Activated naive CD4-positive, alpha-beta T cell treated with anti-CD3 and anti-CD28 coated beads, Interleukin-2, amount 50 U/mL, for 24 hours (primary cell): Measurements from ENCODE around the gene RSAD2.
"Not testable (repeated sequence)": the region's sequence is repeated elsewhere in the genome, so short reads cannot be mapped to it uniquely, and the experiment has no call there.

Source experiments
- H3K27ac Mint-ChIP-seq: one replicate; pipeline ENCODE4 v1.8.0; 2021; ENCODE audit warnings: mild to moderate bottlenecking, mixed read lengths
- H3K27me3 Mint-ChIP-seq: one replicate; pipeline ENCODE4 v1.8.0; 2021; ENCODE audit warnings: mixed read lengths
- H3K36me3 Mint-ChIP-seq: one replicate; pipeline ENCODE4 v1.8.0; 2021; ENCODE audit warnings: mixed read lengths
- H3K4me1 Mint-ChIP-seq: one replicate; pipeline ENCODE4 v1.8.0; 2021; ENCODE audit warnings: mixed read lengths
- H3K4me3 Mint-ChIP-seq: one replicate; pipeline ENCODE4 v1.8.0; 2021; ENCODE audit warnings: mild to moderate bottlenecking, mixed read lengths
- H3K9me3 Mint-ChIP-seq: one replicate; pipeline ENCODE4 v1.8.0; 2021; ENCODE audit warnings: mixed read lengths

RSAD2 gene

DNA sequence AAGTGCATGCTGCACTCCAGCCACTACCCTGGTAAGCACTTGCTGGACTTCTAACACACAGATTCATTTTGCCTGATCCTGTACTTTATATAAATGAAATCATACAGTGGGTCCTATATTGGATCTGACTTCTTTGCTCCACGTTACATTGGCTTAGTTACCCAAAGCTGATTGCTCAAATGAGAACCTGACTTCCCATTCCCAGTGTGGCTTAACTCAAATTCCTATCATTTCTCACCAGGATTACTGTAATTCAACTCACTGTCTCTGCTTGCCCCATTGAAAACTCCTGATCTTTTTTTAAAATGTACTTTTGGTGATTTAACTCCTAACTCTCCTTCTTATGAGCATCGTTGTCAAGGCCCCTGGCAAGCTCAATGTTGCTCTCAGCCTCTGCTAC, 1.4 kb downstream of the RSAD2 start:
- Mint-ChIP-seq H3K4me3 (peak overlapping the region; percentile 84), H3K27ac (peak overlapping the region; percentile 88), H3K4me1 (peaks cover 89% of the 10 kb centered on the region), H3K36me3 (peaks cover 8% of the 10 kb centered on the region), H3K9me3 (peaks cover 3% of the 10 kb centered on the region), H3K27me3 (no peaks in the 10 kb centered on the region)

DNA sequence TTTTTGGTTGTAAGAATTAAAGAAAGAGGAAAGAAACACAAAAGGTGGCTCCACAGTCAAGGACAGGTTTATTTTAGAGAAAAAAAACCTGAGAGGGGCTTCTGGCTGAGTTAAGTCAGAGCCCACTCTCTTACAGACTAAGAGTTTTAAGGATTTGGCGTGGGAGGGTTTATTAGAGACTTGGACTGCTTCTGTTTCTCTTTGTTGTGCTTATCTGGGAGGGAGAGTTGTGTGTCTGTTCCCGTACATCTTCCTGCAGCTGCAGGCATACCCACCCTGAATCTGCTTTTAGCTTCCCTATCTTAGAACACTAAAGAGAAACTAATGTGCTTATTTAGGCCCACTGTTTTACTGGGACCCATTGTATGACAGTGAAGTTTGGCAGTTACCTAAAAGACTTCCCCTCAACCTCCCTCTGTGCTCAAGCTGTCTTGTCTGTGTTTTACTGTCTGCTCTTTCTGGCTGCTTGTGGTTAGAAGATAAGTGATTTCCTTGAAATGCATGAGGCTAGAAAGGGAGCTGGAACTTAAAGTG, 2.7 kb downstream of the RSAD2 start:
- Mint-ChIP-seq H3K36me3 (peaks cover 14% of the 10 kb centered on the region), H3K4me1 (peaks cover 84% of the 10 kb centered on the region), H3K9me3 (no peaks in the 10 kb centered on the region), H3K4me3 (peak overlapping the region; percentile 82), H3K27ac (peak overlapping the region; percentile 96), H3K27me3 (no peaks in the 10 kb centered on the region)

DNA sequence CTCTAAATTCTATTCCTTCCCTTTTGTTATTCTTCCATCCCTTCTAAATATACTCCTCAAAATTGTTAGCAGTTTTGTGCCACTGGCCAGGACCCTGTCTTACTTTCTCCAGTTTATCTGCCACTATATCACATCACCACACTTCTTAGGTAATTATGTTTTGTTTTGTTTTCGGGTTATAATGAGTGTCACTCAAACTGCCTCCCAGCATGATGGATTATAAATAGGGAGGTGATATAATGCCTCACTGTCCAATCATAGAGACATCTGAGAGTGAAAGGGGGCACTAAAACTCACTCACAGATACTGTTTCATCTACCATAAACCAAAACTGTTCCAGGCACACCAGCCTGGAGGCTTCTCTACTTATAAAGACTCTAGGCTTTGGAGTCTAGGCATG, 3.5 kb downstream of the RSAD2 start:
- no peaks in the 10 kb centered on the region for H3K27me3 Mint-ChIP-seq
- peaks cover 14% of the 10 kb centered on the region for H3K36me3 Mint-ChIP-seq
- H3K27ac Mint-ChIP-seq, result peak overlapping the region; percentile 76
- H3K9me3 Mint-ChIP-seq, result no peaks in the 10 kb centered on the region
- peak overlapping the region; percentile 80 for H3K4me3 Mint-ChIP-seq
- H3K4me1 Mint-ChIP-seq, result peaks cover 77% of the 10 kb centered on the region

DNA sequence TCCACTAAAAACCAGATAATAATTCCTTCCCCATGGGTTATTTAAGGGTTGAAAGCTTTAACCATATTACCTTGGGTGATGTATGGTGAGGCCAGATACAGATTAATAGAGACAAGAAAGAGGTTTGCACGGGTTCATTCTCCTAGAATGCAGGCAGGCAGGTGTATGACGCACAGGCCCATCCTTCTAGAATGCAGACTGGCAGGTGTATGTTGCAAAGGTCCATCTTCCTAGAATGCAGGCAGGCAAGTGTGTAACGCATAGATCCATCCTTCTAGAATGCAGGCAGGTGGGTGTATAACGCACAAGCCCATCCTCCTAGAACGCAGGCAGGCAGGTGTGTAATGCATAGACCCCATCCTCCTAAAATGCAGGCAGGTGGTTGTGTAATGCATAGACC, 3.9 kb downstream of the RSAD2 start:
- H3K27ac Mint-ChIP-seq, result peak overlapping the region; percentile 76
- H3K36me3 Mint-ChIP-seq, result peaks cover 14% of the 10 kb centered on the region
- peak overlapping the region; percentile 80 for H3K4me3 Mint-ChIP-seq
- H3K27me3 Mint-ChIP-seq, result no peaks in the 10 kb centered on the region
- no peaks in the 10 kb centered on the region for H3K9me3 Mint-ChIP-seq
- peaks cover 73% of the 10 kb centered on the region for H3K4me1 Mint-ChIP-seq

DNA sequence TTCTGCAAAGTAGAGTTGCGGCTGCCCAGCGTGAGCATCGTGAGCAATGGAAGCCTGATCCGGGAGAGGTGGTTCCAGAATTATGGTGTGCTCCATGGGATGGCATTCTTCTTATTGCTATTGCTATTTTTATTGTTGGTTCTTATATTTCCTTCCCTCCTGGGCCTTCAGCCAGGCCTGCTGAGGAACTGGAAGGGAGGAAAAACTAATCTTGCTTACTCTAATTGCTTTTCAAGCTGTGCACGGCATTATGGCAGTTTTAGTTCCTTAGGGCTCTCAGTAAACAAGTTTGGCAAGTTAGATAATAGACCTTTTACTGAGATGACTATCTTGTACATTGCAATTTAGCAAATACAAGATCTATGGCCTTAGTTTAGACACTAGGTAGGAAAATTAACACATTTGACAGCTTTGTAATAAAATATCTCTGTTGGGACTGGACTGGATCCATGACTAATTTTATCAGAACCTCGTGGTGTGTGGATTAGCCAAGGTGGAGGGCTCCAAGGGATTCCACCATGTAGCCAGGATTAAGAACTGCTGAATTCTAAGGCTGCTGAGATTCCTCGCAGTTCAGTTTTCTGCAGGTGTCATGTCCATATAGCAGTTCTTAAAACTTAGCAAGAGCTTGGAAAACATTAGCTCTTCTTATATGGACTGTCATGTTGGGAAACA, 6.0 kb downstream of the RSAD2 start:
- Mint-ChIP-seq H3K9me3 (no peaks in the 10 kb centered on the region), H3K4me3 (no peak overlapping the region), H3K27ac (no peak overlapping the region), H3K4me1 (peaks cover 54% of the 10 kb centered on the region), H3K27me3 (no peaks in the 10 kb centered on the region), H3K36me3 (peaks cover 14% of the 10 kb centered on the region)

DNA sequence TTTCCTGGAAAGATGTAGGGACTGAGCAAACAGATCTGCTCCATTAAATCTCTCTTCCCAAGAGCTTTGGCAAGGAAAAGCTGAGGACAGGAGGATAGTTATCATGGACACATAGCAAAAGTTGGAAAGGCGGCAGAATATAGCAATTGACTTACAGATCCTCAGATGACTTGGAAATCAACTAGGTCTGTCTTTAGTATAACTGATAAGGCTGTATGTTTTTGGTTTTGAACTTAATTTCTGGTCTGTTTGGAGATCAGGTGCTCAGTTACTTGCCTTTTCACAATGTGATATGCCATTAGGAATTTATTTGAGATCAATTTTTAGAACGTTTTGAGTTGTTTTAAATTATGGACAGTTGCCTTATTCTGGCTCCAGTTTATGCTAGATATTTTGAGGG, 8.0 kb downstream of the RSAD2 start:
- no peak overlapping the region for H3K4me3 Mint-ChIP-seq
- peaks cover 14% of the 10 kb centered on the region for H3K36me3 Mint-ChIP-seq
- H3K4me1 Mint-ChIP-seq, result peaks cover 37% of the 10 kb centered on the region
- no peak overlapping the region for H3K27ac Mint-ChIP-seq
- no peaks in the 10 kb centered on the region for H3K27me3 Mint-ChIP-seq
- H3K9me3 Mint-ChIP-seq, result no peaks in the 10 kb centered on the region

DNA sequence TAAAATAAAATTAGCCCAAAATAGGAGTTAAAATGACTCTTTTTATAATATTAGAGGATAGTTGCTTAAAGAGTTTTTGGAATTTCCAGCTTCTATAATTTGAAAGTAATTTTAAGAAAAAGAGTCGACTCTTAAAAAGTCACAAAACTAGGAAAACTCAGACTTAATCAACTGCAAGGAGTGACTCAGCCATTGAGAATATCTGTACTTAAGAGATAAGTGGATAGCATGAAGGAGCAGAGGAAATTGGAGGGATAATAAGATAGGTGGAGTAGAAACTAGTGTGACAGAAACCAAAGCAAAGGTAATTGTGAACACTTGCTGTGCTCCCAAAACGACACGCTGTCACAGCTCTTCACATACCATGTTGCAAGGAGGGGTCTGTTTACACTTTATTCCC, 8.4 kb downstream of the RSAD2 start:
- Mint-ChIP-seq H3K27ac (no peak overlapping the region), H3K9me3 (no peaks in the 10 kb centered on the region), H3K27me3 (no peaks in the 10 kb centered on the region), H3K4me3 (no peak overlapping the region), H3K4me1 (peaks cover 33% of the 10 kb centered on the region), H3K36me3 (peaks cover 14% of the 10 kb centered on the region)

DNA sequence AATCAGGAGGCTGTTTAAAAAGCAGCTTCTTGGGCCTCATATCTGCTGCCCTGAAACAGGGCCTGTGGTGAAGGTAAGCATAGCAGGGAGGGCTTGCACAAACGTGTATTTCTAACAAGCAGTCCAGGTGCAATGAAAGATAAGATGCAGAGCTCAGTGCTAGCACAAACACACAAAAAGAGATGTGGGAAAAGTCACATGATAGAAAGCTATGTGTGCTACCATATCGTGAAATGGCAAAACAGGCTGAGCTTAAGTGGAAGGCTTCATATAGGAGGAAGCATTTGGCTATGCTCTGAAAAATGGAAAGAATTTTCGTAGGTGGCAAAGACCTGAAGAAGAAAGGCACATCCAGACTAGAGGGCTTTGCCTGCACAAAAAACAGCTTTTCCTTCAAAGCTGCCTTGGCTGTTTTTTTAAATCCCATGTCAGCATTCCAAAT, 10.2 kb downstream of the RSAD2 start:
- Mint-ChIP-seq H3K4me3 (no peak overlapping the region), H3K27me3 (no peaks in the 10 kb centered on the region), H3K9me3 (no peaks in the 10 kb centered on the region), H3K36me3 (peaks cover 11% of the 10 kb centered on the region), H3K4me1 (peaks cover 15% of the 10 kb centered on the region), H3K27ac (no peak overlapping the region)

DNA sequence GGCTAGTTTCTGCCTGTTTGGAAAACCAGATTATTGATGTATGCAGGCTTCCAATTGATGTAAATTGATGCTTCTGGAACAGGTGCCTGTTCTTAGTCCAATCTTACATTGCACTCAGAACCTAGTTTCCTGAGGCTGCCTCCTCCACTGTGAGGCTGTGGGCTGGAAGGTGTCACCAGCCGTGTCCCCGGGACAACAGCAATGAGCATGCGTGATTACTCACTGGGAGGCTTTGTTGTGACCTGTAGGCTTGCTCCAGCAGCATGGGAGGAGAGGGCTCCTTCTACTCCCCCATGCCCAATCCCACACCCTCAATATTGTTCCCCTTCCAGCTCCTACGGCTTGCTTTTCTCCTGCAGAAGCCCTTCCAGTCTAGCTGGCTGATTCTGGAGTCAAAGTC, 11.1 kb downstream of the RSAD2 start:
- peaks cover 11% of the 10 kb centered on the region for H3K36me3 Mint-ChIP-seq
- H3K9me3 Mint-ChIP-seq, result no peaks in the 10 kb centered on the region
- no peak overlapping the region for H3K27ac Mint-ChIP-seq
- no peak overlapping the region for H3K4me3 Mint-ChIP-seq
- no peaks in the 10 kb centered on the region for H3K27me3 Mint-ChIP-seq
- peaks cover 9% of the 10 kb centered on the region for H3K4me1 Mint-ChIP-seq

DNA sequence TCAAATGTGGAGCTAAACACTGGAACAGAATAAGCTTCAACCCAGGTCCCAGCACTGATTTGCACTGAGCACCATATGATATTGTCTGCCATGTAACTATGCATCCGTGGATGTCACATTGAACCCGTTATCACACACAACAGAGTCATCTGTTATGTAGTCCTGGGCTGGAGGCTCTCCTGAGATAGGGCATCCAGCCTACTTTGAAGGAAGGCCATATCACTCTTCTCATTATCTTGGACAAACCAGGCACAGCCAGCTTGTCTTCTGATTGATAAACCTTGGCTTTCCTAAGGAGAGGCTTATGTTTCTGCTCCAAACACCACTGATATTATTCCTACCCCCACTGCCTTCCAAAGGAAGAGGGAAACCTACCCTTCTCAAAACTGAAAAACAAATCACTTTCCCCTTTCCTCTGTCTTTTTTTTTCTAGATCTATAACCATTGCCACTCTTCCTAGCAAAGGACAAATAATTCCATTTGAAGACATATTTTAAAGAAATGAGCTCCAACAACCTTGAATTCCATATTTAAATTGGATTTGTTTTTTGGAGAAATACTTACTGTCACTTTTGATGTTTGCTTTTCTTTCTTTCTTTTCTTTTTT, 16.4 kb downstream of the RSAD2 start:
- Mint-ChIP-seq H3K36me3 (peaks cover 2% of the 10 kb centered on the region), H3K9me3 (no peaks in the 10 kb centered on the region), H3K4me3 (no peak overlapping the region), H3K27me3 (no peaks in the 10 kb centered on the region), H3K4me1 (peaks cover 12% of the 10 kb centered on the region), H3K27ac (peak overlapping the region; percentile 57)

DNA sequence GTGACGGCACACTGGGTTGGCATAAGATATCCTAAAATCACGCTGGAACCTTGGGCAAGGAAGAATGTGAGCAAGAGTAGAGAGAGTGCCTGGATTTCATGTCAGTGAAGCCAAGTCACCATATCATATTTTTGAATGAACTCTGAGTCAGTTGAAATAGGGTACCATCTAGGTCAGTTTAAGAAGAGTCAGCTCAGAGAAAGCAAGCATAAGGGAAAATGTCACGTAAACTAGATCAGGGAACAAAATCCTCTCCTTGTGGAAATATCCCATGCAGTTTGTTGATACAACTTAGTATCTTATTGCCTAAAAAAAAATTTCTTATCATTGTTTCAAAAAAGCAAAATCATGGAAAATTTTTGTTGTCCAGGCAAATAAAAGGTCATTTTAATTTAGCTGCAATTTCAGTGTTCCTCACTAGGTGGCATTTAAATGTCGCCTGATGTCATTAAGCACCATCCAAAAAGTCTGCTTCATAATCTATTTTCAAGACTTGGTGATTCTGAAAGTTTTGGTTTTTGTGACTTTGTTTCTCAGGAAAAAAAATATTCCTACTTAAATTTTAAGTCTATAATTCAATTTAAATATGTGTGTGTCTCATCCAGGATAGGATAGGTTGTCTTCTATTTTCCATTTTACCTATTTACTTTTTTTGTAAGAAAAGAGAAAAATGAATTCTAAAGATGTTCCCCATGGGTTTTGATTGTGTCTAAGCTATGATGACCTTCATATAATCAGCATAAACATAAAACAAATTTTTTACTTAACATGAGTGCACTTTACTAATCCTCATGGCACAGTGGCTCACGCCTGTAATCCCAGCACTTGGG, 19.6 kb downstream of the RSAD2 start:
- Mint-ChIP-seq H3K27ac (peak overlapping the region; percentile 94), H3K4me3 (no peak overlapping the region), H3K9me3 (no peaks in the 10 kb centered on the region), H3K36me3 (peaks cover 17% of the 10 kb centered on the region), H3K27me3 (no peaks in the 10 kb centered on the region), H3K4me1 (peaks cover 22% of the 10 kb centered on the region)

DNA sequence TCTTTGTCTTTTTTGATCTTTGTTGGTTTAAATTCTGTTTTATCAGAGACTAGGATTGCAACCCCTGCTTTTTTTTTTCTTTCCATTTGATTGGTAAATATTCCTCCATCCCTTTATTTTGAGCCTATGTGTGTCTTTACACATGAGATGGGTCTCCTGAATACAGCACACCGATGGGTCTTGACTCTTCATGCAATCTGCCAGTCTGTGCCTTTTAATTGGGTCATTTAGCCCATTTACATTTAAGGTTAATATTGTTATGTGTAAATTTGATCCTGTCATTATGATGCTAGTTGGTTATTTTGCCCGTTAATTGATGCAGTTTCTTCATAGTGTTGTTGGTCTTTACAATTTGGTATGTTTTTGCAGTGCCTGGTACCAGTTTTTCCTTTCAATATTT, 25.0 kb downstream of the RSAD2 start:
- Mint-ChIP-seq H3K4me1 (peaks cover 44% of the 10 kb centered on the region), H3K36me3 (peaks cover 31% of the 10 kb centered on the region)
- H3K4me3 Mint-ChIP-seq, H3K27me3 Mint-ChIP-seq, H3K27ac Mint-ChIP-seq, H3K9me3 Mint-ChIP-seq: not testable (repeated sequence)

DNA sequence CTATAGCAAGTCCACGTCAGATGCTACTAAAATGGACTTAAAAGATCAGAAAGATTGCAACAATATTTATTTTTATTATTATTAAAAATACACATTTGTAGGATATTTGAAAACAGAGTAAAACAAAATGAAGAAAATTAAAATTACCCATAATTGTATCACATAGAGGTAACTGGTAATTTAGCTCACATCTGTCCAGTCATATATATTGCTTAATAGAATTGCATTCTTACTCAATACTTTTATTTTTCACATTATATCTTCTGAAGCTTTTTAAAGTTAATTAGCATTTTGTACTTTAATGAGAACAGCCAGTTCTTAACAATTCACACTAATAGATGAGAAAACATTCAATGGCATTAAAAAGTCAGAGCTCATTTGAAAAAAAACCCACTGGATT, 28.1 kb downstream of the RSAD2 start:
- H3K4me3 Mint-ChIP-seq, result no peak overlapping the region
- no peak overlapping the region for H3K27ac Mint-ChIP-seq
- H3K36me3 Mint-ChIP-seq, result peaks cover 30% of the 10 kb centered on the region
- no peaks in the 10 kb centered on the region for H3K27me3 Mint-ChIP-seq
- H3K4me1 Mint-ChIP-seq, result peaks cover 62% of the 10 kb centered on the region
- peaks cover 13% of the 10 kb centered on the region for H3K9me3 Mint-ChIP-seq

DNA sequence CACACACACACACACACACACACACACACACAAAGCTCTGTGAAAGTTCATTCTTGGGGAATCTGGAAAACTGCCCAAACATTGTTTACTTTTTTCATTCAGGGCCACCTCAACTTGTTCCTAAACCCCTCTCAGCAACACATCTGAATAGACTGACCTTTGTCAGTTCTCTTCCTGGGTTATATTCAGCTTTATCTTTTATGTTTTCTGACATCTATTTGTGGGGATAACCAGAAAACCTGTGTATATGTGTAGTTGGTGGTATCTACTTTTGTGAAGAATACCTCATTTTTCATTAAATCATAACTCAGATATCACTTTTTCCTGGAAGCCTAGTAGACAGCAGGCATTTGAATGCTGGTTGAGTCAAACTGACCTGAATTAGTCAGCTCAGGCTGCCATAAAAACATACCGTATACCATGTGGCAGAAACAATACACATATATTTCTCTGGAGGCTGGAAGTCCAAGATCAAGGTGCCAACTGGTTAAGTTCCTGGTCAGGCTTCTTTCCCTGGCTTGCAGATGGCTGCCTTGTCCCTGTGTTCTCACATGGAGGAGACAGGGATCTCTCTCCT, 28.7 kb downstream of the RSAD2 start:
- H3K9me3 Mint-ChIP-seq, result peaks cover 13% of the 10 kb centered on the region
- H3K4me1 Mint-ChIP-seq, result peaks cover 68% of the 10 kb centered on the region

DNA sequence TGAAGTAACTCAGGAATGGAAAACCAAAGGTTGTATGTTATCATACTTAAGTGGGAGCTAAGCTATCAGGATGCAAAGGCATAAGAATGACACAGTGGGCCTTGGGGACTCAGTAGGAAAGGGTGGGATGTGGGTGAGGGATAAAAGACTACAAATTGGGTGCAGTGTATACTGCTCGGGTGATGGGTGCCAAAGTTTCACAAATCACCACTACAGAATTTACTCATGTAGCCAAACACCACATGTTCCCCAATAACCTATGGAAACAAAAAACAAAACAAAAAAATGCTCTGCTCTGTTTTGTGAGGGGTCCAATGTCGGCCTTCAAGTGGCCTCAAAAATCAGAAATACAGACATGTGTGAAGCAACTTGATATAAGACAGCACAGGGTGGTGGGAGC, 30.7 kb downstream of the RSAD2 start:
- Mint-ChIP-seq H3K27ac (peak overlapping the region; percentile 97), H3K4me1 (peaks cover 85% of the 10 kb centered on the region), H3K36me3 (peaks cover 17% of the 10 kb centered on the region), H3K9me3 (peaks cover 10% of the 10 kb centered on the region), H3K4me3 (peak overlapping the region; percentile 85), H3K27me3 (no peaks in the 10 kb centered on the region)

More for the DNA sequence above, 28.7 kb downstream of the RSAD2 start:
- Mint-ChIP-seq H3K27me3 (no peaks in the 10 kb centered on the region), H3K27ac (peak overlapping the region; percentile 97), H3K36me3 (peaks cover 30% of the 10 kb centered on the region), H3K4me3 (peak overlapping the region; percentile 31)
